Cerebellar cortex (tissue), 1 donor: ENCODE measurements around the gene PDGFRB.
A peak's percentile ranks its signal among the peaks of the same experiment; 100 is the strongest.

Experiments
- DNase-seq: peaks from one replicate; pipeline ENCODE4 v3.0.0-alpha.2; 2015; ENCODE audit warnings: low spot score

PDGFRB gene

GRCh38 chr5:150129813-150130492 lies 25.7 kb downstream of the PDGFRB start:
- DNase-seq = peak; percentile 69

- no peak for DNase-seq
Measured at GRCh38 chr5:150129454-150129812, 26.2 kb downstream of the PDGFRB start.

- DNase-seq = no peak
Measured at GRCh38 chr5:150126921-150127265, 28.8 kb downstream of the PDGFRB start.

- no peak for DNase-seq
Measured at GRCh38 chr5:150126199-150126920, 29.3 kb downstream of the PDGFRB start.

- DNase-seq = no peak
Measured at GRCh38 chr5:150125334-150125733, 30.3 kb downstream of the PDGFRB start.

- no peak for DNase-seq
Measured at GRCh38 chr5:150124596-150124995, 31.0 kb downstream of the PDGFRB start.

- no peak for DNase-seq
Measured at GRCh38 chr5:150124111-150124557, 31.5 kb downstream of the PDGFRB start.

GRCh38 chr5:150123542-150123941 lies 32.1 kb downstream of the PDGFRB start:
- no peak for DNase-seq

GRCh38 chr5:150122536-150123481 lies 32.8 kb downstream of the PDGFRB start:
- DNase-seq = no peak

GRCh38 chr5:150122158-150122510 lies 33.5 kb downstream of the PDGFRB start:
- DNase-seq = no peak

- no peak for DNase-seq
Measured at GRCh38 chr5:150121448-150122157, 34.0 kb downstream of the PDGFRB start.

GRCh38 chr5:150120617-150121447 lies 34.8 kb downstream of the PDGFRB start:
- no peak for DNase-seq

- DNase-seq = no peak
Measured at GRCh38 chr5:150120062-150120441, 35.6 kb downstream of the PDGFRB start.

- no peak for DNase-seq
Measured at GRCh38 chr5:150119421-150120061, 36.1 kb downstream of the PDGFRB start.

- DNase-seq = no peak
Measured at GRCh38 chr5:150118561-150119229, 37.0 kb downstream of the PDGFRB start.

GRCh38 chr5:150117945-150118560 lies 37.6 kb downstream of the PDGFRB start:
- no peak for DNase-seq

- no peak for DNase-seq
Measured at GRCh38 chr5:150116667-150117400, 38.8 kb downstream of the PDGFRB start.

GRCh38 chr5:150114773-150115408 lies 40.8 kb downstream of the PDGFRB start:
- no peak for DNase-seq
